Stimulated activated CD4-positive, alpha-beta T cell treated with anti-CD3 and anti-CD28 coated beads, Interleukin-1b, Interleukin-23, amount 100 ng/mL, for 48 hours (primary cell): ENCODE data around the gene PKIG.

Experiments
- DNase-seq: peaks from one replicate; pipeline ENCODE4 v3.0.0-alpha.2; 2020

Gene PKIG

DNA sequence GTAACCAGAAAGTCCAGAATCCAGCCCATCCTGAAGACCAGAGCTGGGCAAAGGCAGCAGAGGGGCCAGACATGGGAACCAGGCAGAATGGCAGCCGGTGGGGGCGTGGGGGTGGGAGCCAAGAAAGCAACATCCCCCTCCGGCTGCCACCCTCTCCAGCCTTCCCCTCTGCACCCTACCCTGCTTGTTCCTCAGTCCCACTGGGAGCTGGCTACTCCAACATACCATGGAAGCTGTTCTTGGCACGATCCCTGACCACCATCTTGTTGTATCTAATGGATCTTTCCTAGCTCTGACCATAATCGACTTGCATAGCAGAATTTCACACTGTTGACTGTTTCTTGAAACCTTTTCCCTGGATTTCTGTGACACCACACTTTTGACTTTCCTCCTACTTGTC, 38.9 kb downstream of the PKIG start:
- DNase-seq: no peak

DNA sequence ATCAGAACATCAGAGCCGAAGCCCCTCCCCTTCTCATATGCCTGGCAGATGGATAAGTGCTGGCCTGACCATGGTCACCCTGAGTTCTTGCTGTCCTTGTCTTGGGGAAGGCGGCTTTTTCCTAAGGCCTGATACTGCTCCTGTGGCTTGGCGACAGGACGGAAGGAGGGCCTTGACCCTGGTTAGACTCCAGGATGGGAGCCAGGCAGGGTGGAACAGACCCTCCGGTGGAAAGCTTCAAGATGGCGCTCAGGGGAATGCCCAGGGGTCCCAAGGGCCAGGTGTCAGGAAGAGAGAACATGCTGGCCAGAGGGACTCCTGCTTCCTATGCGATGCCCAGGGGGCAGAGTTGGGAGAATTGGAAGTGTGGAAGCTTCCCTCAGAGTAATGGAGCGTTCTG, 39.6 kb downstream of the PKIG start:
- DNase-seq: no peak

DNA sequence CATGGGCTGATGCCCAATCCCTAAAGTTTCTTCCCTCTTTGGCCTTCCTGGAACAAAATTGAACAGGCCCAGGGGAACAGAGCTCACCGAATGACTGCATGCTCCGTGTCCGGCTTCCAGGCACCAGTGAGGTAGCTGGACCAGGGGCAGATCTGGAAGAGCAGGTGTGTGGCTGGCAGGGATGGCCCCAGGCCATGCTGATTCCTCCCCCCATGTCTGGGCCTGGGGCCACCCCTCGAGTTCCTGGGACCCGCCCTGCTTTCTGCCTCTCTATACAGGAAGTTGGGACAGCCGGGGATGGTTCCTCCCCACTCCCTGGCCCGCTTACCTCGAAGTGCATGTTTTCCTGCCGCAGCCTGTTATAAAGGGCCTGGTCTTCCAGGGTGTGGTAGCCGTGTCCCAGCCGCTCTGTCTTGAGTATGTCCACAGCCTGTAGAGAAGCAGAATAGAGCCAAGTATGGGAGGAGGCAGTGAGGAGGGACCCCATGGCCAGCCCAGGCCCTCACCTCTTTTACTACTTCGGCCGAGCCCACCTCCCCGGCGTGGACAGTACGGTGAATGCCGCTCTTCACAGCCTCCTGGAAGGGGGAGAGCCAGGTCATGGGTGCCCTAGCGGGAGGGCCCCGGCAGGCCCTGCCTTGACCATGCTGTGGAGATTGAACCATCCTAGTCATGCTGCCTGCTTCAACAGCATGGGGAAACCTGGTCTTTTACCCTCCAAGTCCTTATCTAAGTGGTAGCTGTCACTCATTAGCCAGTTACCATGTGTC, 40.3 kb downstream of the PKIG start:
- DNase-seq: no peak

DNA sequence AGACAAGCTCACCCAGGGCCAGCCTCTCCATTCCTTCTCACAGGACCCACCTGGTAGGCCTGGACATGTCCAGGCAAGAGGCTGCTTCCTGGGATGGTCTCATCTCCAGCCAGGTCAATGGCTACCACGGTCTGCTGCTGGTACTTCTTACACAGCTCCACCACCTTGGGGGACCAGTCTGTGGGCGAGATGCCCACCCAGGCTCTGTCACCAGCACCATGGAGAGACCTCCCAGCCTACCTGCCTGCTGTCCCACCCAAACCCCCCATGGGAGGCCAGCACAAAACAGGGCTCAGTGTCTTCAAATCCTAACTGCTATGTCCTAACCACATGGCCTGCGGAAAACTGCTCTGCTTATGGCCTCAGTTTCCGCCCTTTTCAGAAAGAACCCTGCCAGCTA, 41.8 kb downstream of the PKIG start:
- no peak for DNase-seq

DNA sequence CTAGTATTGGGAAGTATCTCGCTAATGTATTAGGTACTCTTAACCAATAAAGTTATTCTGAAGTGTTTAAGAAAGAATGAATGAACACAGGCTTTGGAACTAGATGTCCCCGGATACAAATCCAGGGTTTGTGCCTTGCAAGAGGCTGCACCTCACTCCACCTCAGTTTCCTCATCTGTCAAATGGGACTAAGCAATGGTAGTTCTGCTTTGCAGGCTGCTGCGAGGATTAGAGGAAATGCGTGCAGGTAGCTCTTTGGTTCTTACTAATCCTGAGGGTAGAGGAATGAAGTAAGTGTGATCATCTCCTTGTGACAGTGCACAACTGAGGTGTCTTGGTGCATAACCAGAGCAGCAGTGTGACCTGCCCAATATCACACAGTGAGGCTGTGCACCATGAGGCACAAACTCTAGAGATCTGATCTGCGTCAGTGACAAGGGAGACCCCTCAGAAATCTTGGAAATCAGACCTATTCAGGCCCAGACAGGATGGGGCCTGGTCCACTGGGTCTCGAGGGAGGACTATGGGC, 42.4 kb downstream of the PKIG start:
- DNase-seq: no peak

DNA sequence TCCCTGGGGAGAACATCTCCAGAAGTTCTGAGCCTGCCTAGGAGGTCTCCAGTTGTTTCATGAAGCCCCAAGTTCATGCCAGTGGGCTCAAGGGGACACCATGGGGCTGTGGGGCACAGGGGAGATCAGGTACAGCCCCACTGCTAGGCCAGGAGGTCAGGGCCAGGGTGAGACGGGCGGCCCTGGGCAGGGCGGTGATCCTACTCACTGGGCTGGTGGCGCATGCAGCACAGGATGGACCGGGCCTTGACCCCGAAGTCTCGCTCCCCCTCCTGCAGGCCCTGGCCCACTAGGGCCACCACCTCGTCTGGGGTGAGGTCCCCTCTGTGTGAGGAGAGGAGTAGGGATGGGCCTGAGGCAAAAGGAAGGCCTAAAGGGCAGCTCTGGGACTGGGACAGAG, 43.0 kb downstream of the PKIG start:
- no peak for DNase-seq

DNA sequence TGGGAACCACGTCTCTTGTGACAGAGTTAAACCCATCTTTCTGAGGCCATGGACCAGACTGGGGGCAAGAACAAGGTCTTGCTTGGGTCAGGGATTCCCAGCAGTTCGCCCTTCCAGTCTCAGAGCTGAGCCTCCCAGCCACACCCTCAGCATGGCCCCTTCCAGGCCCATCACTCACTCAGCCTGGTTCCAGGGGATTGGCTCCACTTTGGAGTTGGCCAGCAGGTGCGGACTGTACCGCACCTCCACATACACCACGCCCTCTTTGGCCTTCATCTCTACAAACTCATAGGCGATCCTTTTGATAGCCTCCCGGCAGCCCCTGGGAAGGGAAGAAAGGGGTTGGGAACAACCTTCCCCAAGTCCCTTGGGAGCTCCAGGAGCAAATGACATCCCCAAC, 43.9 kb downstream of the PKIG start:
- no peak for DNase-seq

DNA sequence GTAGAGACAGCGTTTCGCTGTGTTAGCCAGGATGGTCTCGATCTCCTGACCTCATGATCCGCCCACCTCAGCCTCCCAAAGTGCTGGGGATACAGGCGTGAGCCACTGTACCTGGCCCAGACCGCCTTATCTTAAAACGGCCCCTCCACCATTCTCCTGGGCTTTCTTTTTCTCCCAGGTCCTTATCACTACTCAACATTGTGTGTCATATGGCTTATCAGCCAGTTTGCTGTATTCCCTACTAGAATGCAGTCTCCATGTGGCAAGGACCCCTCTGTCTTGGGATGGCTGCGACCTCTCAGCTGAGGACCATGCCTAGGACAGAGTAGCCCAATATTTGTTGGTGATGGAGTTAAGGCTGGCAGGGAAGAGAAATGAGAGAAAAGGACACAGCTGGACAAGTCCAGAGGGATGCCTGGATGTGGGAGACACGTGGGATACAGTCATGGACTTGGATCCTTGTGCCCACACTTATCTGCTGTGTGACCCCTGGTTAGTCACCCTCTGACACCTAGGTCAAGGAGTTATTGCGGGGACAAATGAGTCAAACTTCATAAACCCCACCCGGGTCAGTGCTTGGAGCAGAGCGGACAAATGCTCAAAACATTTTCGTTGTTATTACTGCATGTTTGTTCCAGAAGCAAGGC, 45.1 kb downstream of the PKIG start:
- DNase-seq: no peak

DNA sequence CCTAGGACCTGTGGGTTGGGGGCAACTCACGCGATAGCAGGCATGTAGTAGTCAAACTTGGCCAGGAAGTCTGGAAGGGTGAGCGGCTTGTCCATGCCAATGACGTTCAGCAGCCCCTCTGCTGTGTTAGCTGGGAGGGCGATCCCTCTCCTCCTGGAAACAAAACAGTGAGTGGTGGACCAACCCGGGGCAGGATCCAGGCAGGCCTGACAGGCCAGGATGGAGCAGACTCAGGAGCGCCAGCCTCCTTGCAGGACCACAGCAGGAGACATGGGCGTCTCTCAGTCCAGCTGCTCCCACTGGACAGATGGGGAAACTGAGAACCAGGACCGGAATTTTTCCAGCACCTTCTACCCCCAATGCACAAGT, 46.6 kb downstream of the PKIG start:
- no peak for DNase-seq

DNA sequence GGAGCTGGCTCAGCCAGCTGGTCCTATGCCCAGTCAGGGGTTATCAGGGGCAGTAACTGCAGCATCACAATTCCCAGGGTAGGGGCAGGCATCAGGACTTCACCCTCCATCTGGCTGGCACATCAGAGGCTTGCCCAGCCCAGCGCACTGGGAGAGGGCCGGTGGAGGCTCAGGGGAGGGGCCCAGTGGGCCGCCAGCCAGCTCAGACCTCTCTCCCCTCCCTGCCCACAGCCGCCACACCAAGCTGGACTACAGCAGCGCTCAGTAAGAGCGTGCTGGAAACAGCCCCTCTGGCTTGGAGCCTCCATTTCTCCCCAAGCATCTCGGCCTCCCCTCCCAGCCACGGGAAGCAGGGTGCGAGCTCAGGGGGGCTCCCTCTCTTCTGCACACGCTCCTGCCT, 47.2 kb downstream of the PKIG start:
- DNase-seq: no peak

DNA sequence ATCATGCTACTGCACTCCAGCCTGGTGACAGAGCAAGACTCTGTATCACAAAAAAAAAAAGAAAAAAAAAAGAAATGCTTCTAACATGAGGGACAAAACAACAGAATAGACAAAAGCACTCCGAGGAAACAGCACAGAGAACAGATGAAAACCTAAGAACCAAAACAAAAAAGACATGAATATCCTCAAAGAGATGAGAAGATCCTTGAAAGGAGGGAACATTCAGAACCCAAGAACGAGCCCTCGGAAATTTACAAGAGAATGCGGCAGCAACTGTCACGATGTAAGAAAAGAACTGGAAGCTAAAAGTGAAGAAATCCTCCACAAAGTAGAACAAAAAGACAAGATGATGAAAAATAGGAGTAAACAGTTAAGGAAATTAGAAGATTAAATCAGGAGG, 47.9 kb downstream of the PKIG start:
- DNase-seq: no peak

DNA sequence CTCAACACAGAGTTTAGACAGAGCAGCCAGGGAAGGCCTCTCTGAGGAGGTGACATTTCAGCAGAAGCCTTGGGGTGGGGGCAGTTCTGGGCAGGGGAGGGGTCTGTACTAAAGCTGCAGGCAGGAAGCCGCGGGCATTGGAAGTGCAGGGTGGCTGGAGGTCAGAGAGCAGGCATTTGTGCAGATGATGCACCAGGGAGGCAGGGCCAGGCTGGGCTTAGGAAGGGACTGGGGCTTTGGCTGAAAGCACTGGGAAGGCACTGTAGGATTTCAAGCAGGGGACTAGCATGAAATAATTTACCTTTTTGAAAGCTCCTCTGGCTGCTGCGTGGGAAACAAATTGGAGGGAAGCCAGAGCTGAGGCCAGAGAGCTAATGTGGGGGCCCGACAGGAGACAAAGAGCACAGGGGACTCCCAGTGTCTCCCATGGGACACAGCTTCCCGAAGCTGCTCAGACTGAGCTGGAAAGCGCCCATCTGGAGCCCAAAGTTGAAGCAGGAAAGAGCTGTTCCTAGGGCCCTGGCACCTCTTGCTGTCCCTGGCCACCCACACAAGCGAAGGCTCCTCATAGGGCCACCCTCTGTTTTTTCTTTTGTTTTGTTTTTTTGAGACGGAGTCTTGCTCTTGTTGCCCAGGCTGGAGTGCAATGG, 49.8 kb downstream of the PKIG start:
- no peak for DNase-seq

DNA sequence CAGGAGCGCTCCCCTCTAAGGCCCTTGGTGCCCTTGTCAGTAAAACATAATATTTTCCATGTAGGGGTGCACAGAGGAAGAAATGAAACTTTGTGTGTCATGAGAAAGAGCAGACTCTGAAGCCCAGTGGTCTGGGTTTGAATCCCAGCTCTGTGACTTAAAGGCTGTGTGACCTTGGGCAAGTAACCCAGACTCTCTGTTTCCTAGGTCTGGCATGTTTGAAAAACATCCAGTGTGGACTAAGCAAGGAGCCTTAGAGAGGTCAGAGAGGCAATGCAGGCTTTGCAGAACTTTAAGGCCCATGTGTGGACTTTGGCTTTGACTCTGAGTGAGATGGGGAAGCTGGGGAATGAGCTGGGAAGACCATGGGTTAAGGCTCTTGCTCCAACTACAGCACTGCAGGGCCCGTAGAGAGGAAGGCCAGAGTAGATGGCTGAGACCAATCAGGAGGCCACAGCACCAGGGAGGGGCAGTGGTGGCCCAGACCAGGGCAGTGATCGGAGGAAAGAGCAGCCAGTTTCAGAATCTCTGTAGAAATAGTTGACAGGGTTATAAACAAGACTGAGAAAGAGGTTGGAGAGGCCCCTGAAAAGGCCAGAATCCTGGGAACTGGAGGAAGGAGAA, 50.9 kb downstream of the PKIG start:
- no peak for DNase-seq

DNA sequence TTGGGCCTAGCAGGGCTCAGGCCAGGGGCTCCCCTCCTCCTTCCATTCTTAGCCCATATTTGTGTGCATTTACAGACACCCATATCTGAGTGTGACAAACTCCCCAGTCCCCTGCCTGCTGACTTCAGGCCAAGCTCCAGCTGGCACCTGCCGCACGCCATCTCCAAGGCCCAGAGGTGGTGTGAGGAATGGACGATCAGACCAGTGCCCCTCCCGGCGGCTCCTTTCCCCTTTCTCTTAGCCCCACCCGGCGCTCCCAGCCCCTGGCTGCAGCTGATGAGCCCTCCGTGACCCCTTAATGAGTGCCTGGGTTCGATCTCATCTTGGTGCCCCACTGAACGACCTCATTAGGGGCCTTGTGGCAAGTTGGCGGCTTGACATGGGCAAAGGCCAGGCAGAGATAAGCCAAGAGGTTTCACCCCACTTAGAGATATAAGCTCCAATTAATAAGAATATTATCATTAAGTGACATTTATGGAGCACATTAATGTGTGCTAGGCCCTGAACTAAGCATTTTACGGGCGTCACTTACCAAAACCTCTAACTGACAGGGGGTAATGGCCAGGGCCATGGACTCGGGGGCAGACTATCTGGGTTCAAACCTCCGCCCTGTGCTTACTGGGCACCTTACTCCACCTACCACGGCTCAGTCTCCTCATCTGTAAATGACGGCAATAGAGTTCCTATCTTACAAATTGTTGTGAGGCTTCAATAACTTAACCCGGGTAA, 51.7 kb downstream of the PKIG start:
- DNase-seq: no peak

DNA sequence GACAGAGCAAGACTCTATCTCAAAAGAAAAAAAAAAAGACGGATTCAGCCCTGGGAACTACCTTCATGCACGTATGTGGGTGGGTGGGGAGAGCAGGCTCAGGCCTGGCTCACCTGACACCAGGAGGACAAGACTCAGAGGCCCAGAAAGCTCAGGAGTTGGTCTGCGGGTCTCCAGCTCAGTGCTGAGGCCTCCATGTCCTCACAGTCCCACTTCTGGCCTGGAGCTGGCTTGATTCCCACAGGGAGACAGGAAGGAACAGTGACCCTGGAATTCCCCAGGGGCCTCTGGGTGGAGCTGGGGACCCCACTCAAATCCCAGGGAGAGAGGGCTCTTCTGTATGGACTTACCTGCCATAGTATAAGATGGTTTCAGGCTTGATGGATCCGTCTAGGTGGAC, 53.5 kb downstream of the PKIG start:
- no peak for DNase-seq

DNA sequence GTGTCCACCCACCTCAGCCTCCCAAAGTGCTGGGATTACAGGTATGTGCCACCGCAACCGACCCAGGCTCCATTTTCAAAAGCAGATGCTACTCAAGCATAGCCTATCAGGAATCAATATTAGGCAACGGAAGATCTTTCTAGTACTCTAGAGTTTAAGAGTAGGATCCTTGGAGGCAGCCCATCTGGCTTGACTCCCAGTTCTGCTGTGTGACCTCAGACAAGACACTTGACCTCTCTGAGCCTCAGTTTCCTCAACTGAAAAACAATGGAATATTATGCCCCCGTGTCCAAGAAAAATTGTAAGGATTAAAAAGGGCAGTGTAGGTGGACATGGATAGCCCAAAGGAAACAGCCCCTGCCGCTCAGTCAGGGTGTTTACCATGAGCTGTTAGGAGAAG, 54.7 kb downstream of the PKIG start:
- no peak for DNase-seq

DNA sequence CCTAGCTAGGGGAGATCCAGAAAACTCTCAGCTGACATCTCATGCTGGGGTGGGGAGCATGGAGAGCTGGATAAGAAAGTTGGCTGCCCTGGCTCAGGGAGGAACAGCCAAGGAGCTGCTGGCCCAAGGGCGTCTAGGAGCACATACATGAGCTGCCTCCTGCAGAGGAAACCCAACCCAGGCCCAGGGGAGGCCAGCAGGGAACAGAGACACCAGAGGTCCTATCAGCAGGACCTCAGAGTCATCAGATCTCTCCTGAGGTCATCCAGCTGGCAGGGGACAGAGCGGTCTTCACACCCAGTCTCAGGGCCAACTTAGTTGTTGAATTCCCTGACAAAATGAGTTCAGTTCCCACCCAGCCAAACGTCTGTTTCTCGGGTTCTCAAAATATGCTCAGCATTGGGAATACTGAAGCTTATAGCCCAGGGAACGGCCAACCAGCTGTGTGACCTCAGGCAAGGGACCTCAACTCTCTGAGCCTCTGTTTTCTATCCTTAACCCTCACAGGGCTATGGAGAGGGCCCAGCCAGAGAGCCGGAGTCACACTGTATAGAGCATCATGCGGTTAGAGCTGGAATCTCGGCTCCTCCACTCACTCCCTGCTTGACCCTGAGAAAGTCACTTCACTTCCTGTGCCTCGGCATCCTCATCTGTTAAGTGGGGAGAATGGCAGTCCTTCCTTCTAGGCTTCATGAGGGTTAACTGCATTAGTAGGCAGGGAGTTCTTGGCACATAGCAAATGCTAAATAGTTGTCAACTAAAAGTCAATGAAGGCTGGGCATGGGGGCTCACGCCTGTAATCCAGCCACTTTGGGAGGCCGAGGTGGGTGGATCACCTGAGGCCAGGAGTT, 55.4 kb downstream of the PKIG start:
- DNase-seq: no peak

DNA sequence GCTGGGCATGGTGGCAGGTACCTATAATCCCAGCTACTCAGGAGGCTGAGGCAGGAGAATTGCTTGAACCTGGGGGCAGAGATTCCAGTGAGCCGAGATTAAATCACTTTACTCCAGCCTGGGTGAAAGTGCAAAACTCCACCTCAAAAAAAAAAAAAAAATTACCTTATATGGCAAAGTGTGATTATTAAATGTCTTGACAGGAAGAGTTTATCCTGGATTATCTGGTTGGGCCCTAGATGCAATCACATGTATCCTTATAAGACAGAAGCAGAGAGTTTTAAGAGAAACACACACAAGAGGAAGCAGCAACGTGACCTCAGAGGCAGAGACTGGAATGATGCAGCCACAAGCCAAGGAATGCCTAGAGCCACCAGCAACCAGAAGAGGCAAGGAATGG, 58.1 kb downstream of the PKIG start:
- no peak for DNase-seq

DNA sequence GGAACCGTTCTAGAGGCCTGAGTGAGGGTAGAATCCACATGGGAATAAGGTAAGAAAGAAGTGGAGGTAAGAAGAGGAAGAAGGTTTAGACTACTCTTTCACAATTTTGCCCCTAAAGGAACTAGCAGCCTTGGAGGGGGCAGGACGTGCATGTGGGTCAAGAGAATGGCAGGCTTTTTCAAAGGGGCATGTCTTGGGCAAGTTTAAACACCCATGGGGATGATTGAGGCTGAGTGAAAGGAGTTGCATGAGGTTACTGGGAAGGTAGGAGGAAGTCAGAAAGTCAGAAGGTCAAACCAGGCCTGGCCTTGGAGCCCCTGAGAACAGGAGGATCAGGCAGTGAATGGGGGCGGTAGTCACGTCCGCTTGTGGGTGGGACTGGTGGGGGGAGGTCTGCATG, 58.9 kb downstream of the PKIG start:
- DNase-seq: no peak

DNA sequence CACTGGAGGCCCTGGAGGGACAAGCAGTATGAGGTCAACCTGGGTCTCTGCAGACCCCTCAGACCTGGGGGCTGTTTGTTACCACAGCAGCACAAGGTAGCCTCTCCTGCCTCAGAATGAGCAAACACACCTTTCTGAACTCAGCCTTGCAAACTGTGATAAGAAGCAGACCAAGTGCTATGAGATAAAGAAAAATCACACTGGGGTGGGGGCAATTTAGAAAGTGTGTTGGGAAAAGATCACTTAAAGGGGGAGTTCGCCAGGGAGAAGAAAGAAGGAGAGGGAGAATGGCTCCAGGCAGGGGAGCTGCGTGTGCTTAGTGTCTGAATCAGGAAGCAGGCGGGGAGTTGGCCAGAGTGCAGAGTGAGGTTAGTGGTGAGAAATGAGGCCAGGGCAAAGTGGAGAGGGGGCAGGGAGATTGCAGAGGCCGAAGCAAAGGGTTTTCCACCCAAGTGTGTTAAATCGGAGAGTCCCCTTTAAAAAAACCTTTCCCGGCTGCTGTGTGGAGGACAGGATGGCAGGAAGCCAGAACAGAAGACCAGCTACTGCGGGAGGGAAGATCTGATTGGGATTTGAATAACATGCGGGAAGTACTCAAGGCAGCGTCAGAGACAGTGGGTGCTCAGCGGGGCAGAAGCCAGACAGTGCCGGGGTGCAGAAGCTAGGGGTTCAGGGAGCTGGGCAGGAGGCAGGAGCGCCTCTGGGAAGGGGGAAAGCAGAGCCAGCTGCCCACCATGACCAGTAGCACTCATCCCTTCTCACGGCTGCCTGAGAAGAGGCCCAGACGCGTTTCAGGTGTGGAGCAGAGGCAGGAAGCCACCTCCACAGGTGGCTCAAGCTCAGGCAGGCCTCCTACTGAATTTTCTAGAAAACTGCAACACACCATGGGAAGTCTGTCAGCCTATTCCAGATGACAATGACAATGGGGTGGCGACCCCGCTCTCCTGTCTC, 60.1 kb downstream of the PKIG start:
- DNase-seq: no peak

DNA sequence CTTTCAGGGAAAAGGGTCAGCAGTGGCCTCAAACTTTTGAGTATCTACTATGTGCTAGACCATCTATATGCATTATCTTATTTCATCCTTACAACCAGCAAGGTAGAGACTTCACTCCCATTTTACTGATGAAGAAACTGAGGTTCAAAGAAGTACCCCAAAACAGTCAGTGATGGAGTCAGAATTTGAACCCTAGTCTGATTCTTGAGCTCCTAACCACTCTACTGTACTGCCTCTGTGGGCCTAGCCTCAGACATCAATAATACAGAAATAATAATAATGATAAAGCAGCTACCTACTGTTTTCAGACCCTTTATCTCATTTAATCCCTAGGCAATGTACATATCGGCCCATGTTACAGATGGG, 60.8 kb downstream of the PKIG start:
- no peak for DNase-seq
